ENCODE results near the gene PNP. TPM values are rescaled to one million over a fixed set of nuclear protein-coding genes. Genes with fewer than 3 reads are reported as not detected.

PNP gene
- total RNA-seq = 10 to 100 TPM; 38.8 to 74.8 (median 72.8) TPM
- long read RNA-seq, donor 1, transcript PNP-201 (6 exons, 1,509 nt) = major isoform, 9 of 11 reads
- long read RNA-seq, donor 1, partial matches to known transcripts = 0 of 11 reads
- long read RNA-seq, donor 1, other reads (novel, unspliced or antisense) = 1 of 11 reads
- long read RNA-seq, donor 2, transcript PNP-201 (6 exons, 1,509 nt) = major isoform, 26 of 30 reads
- long read RNA-seq, donor 2, partial matches to known transcripts = 2 of 30 reads
- long read RNA-seq, donor 2, other reads (novel, unspliced or antisense) = 1 of 30 reads

- Histone ChIP-seq H3K36me3 (ENCODE audit: low read depth) (no peaks in the 10 kb centered on the region), H3K9me3 (no peaks in the 10 kb centered on the region), H3K4me3 (peak within 1 kb of the TSS; percentile 60), H3K4me1 (ENCODE audit: low read depth) (peaks cover 24% of the 10 kb centered on the region)
- intact Hi-C loops (cut with DNase I, micrococcal nuclease) = no loop called here
- DNase-seq (peak; percentile 95 to 97 (median 96)), ATAC-seq (peak; percentile 96)
- no peak for TF ChIP-seq CTCF (IDR thresholded peaks at IDR 0.05)
These were observed at the start of gene PNP for GRCh38 chr14:20469242-20469889. PNP (plus strand) TSS chr14:20469406; CDS start chr14:20469525, 119 bp downstream.

GRCh38 chr14:20419419-20419818 is 49.8 kb upstream of the PNP start:
- Histone ChIP-seq H3K9me3 (no peaks in the 10 kb centered on the region), H3K36me3 (ENCODE audit: low read depth) (no peaks in the 10 kb centered on the region), H3K4me1 (ENCODE audit: low read depth) (peaks cover 51% of the 10 kb centered on the region), H3K4me3 (no peak overlapping the region)
- DNase-seq = peak in 1 of 3 donors; percentile 47
- no peak for TF ChIP-seq CTCF (IDR thresholded peaks at IDR 0.05)
- intact Hi-C loops (cut with DNase I, micrococcal nuclease) = loop anchor here in 1 of 2 donors (5.0 kb wide), 2 partner anchors 43 to 188 kb away; partner anchors contain the start of gene PIP4P1
- ATAC-seq = peak; percentile 37

GRCh38 chr14:20421267-20421666 is 47.9 kb upstream of the PNP start:
- no peaks in the 10 kb centered on the region for H3K9me3 ChIP-seq
- H3K36me3 ChIP-seq (ENCODE audit: low read depth) = no peaks in the 10 kb centered on the region
- ATAC-seq = no peak
- peaks cover 39% of the 10 kb centered on the region for H3K4me1 ChIP-seq (ENCODE audit: low read depth)
- H3K4me3 ChIP-seq = no peak overlapping the region
- DNase-seq = no peak
- TF ChIP-seq CTCF (IDR thresholded peaks at IDR 0.05) = no peak
- intact Hi-C loops (cut with DNase I, micrococcal nuclease) = no loop called here

- no peak for TF ChIP-seq CTCF (IDR thresholded peaks at IDR 0.05)
- Histone ChIP-seq H3K4me1 (ENCODE audit: low read depth) (peaks cover 24% of the 10 kb centered on the region), H3K4me3 (no peak overlapping the region), H3K9me3 (no peaks in the 10 kb centered on the region), H3K36me3 (ENCODE audit: low read depth) (no peaks in the 10 kb centered on the region)
- ATAC-seq (no peak), DNase-seq (no peak)
- intact Hi-C loops (cut with DNase I, micrococcal nuclease) = no loop called here
These were observed 46.3 kb upstream of the PNP start for GRCh38 chr14:20422886-20423285.

GRCh38 chr14:20424851-20425250 is 44.4 kb upstream of the PNP start:
- intact Hi-C loops (cut with DNase I, micrococcal nuclease) = no loop called here
- ATAC-seq (no peak), DNase-seq (no peak)
- H3K36me3 ChIP-seq (ENCODE audit: low read depth) = no peaks in the 10 kb centered on the region
- H3K9me3 ChIP-seq = no peaks in the 10 kb centered on the region
- H3K4me1 ChIP-seq (ENCODE audit: low read depth) = peaks cover 8% of the 10 kb centered on the region
- TF ChIP-seq CTCF (IDR thresholded peaks at IDR 0.05) = no peak
- H3K4me3 ChIP-seq = no peak overlapping the region
